HEK293 (cell line): ENCODE data around the gene OR6Y1.

ENCODE experiments used
- CTCF ChIA-PET: fragments of 350-600 bp; formaldehyde crosslinking; extraction: SDS; loops from one replicate; lab custom pipeline; 2021; ENCODE audit warnings: antibody characterized with exemption; lab: Yijun Ruan, JAX
- POLR2A ChIA-PET: fragments of 300-600 bp; formaldehyde crosslinking; extraction: SDS; loops from one replicate; lab custom pipeline; 2020; ENCODE audit warnings: antibody characterized with exemption, inconsistent platforms; lab: Yijun Ruan, JAX
- H3K27ac ChIP-seq: fragments of 200-500 bp; sonication (Bioruptor generic); 2 replicates; pipeline ENCODE4 v1.5.1; 2014; ENCODE audit warnings: low read depth, low read length, control low read depth, inconsistent platforms; ENCODE audit errors: extremely low read depth
- H3K36me3 ChIP-seq, 2 experiments: fragments of 200-500 bp in 1 of 2; sonication (Bioruptor generic) in 1 of 2; 1 replicate in 1 of 2; 2 replicates in 1 of 2; pipeline ENCODE4 v1.5.1; 2014 to 2017; ENCODE audit warnings: inconsistent platforms in 2 of 2, low read length in 2 of 2; ENCODE audit not compliant: control insufficient read depth in 2 of 2, insufficient read depth in 1 of 2
- H3K4me1 ChIP-seq: fragments of 200-500 bp; sonication (Bioruptor generic); 2 replicates; pipeline ENCODE4 v1.5.1; 2014; ENCODE audit warnings: mild to moderate bottlenecking, low read length, inconsistent platforms; ENCODE audit not compliant: control insufficient read depth, insufficient read depth
- H3K4me3 ChIP-seq: 2 replicates; pipeline ENCODE4 v1.5.1; 2011; ENCODE audit warnings: low read depth, mild to moderate bottlenecking, control low read depth, low read length, moderate library complexity
- H3K9me3 ChIP-seq: fragments of 200-500 bp; sonication (Bioruptor generic); 2 replicates; pipeline ENCODE4 v1.5.1; 2014; ENCODE audit warnings: low read depth, low read length, inconsistent platforms; ENCODE audit not compliant: control insufficient read depth, insufficient read depth
- SETDB1 ChIP-seq: IDR thresholded peaks from one replicate; pipeline ENCODE4 v1.6.1; 2017; ENCODE audit warnings: mild to moderate bottlenecking, low read length, moderate library complexity, mixed read lengths; ENCODE audit not compliant: insufficient read length
- TRIM28 ChIP-seq: IDR thresholded peaks from 2 replicates; pipeline ENCODE4 v1.6.1; 2011; ENCODE audit warnings: low read length, control low read depth, borderline replicate concordance
- WT1 ChIP-seq: fragments of 450-650 bp; formaldehyde crosslinking; IDR thresholded peaks from 2 replicates; pipeline ENCODE4 v1.5.1; 2016; ENCODE audit warnings: missing biosample characterization, missing genetic modification characterization
- ZBTB48 ChIP-seq: fragments of 450-650 bp; formaldehyde crosslinking; IDR thresholded peaks from 2 replicates; pipeline ENCODE4 v1.5.1; 2016; ENCODE audit warnings: missing biosample characterization, missing genetic modification characterization
- ZNF202 ChIP-seq: fragments of 450-650 bp; formaldehyde crosslinking; IDR thresholded peaks from 2 replicates; pipeline ENCODE4 v1.5.1; 2016; ENCODE audit warnings: missing biosample characterization, missing genetic modification characterization, borderline replicate concordance
- ZNF211 ChIP-seq: fragments of 450-650 bp; formaldehyde crosslinking; IDR thresholded peaks from 2 replicates; pipeline ENCODE4 v1.5.1; 2016; ENCODE audit warnings: low read depth, missing biosample characterization, missing genetic modification characterization
- ZNF292 ChIP-seq: fragments of 450-650 bp; formaldehyde crosslinking; IDR thresholded peaks from 2 replicates; pipeline ENCODE4 v1.5.1; 2016; ENCODE audit warnings: low read depth, missing biosample characterization, missing genetic modification characterization, borderline replicate concordance
- ZNF335 ChIP-seq: fragments of 450-650 bp; formaldehyde crosslinking; conservative IDR thresholded peaks from 2 replicates; pipeline ENCODE4 v1.5.1; 2016; ENCODE audit warnings: missing biosample characterization, missing genetic modification characterization
- ZNF423 ChIP-seq: fragments of 450-650 bp; formaldehyde crosslinking; IDR thresholded peaks from 2 replicates; pipeline ENCODE4 v1.5.1; 2016; ENCODE audit warnings: missing biosample characterization, missing genetic modification characterization
- ZNF473 ChIP-seq: fragments of 450-650 bp; formaldehyde crosslinking; IDR thresholded peaks from 2 replicates; pipeline ENCODE4 v1.5.1; 2017; ENCODE audit warnings: missing biosample characterization, missing genetic modification characterization
- ZNF514 ChIP-seq: fragments of 450-650 bp; formaldehyde crosslinking; IDR thresholded peaks from 2 replicates; pipeline ENCODE4 v1.5.1; 2016; ENCODE audit warnings: missing biosample characterization, missing genetic modification characterization
- ZNF521 ChIP-seq: fragments of 450-650 bp; formaldehyde crosslinking; IDR thresholded peaks from 2 replicates; pipeline ENCODE4 v1.5.1; 2017; ENCODE audit warnings: missing biosample characterization, mild to moderate bottlenecking, missing genetic modification characterization
- ZNF629 ChIP-seq: fragments of 450-650 bp; formaldehyde crosslinking; IDR thresholded peaks from 2 replicates; pipeline ENCODE4 v1.5.1; 2017; ENCODE audit warnings: missing biosample characterization, missing genetic modification characterization
- ZNF654 ChIP-seq: fragments of 450-650 bp; formaldehyde crosslinking; IDR thresholded peaks from 2 replicates; pipeline ENCODE4 v1.5.1; 2016; ENCODE audit warnings: low read depth, missing biosample characterization, missing genetic modification characterization
- ZNF768 ChIP-seq: fragments of 450-650 bp; formaldehyde crosslinking; IDR thresholded peaks from 2 replicates; pipeline ENCODE4 v1.5.1; 2018; ENCODE audit warnings: missing biosample characterization, mild to moderate bottlenecking, missing genetic modification characterization
- ZSCAN16 ChIP-seq: fragments of 450-650 bp; formaldehyde crosslinking; IDR thresholded peaks from 2 replicates; pipeline ENCODE4 v1.5.1; 2016; ENCODE audit warnings: missing biosample characterization, missing genetic modification characterization
- ZXDB ChIP-seq: fragments of 450-650 bp; formaldehyde crosslinking; IDR thresholded peaks from 2 replicates; pipeline ENCODE4 v1.5.1; 2016; ENCODE audit warnings: missing biosample characterization, missing genetic modification characterization
- TF ChIP-seq, protein P1 (sequence below): fragments of 450-650 bp; formaldehyde crosslinking; IDR thresholded peaks from 2 replicates; pipeline ENCODE4 v1.5.1; 2016; ENCODE audit warnings: missing biosample characterization, missing genetic modification characterization, low read depth
- TF ChIP-seq, protein P2 (sequence below): fragments of 450-650 bp; formaldehyde crosslinking; IDR thresholded peaks from 2 replicates; pipeline ENCODE4 v1.5.1; 2016; ENCODE audit warnings: missing biosample characterization, missing genetic modification characterization
- TF ChIP-seq, protein P3 (sequence below): fragments of 450-650 bp; formaldehyde crosslinking; IDR thresholded peaks from 2 replicates; pipeline ENCODE4 v1.5.1; 2016; ENCODE audit warnings: missing biosample characterization, missing genetic modification characterization

The OR6Y1 gene

DNA sequence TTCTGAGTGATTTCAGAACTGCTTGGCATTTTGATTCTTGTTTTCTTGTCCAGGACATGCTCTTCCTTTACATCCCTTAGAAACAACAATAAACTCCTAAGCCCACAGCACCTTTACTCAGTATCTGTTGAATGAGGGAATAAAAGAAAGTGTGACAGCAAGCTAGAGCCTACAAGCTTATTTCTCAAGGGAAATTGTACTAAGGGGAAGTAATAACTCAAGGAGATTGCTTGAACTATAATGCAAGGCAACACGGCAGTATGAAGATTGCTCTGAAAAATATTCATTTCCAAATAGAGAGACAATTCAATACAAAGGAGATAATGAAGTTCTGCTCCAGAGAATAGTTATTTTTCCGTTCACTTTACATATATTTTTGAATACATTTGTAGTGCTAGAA, 9.6 kb upstream of the OR6Y1 start:
- no peaks in the 10 kb centered on the region for H3K4me1 ChIP-seq
- no peak overlapping the region for H3K27ac ChIP-seq
- ChIA-PET CTCF (no interaction called here), POLR2A (no interaction called here)
- H3K36me3 ChIP-seq, result no peaks in the 10 kb centered on the region
- H3K9me3 ChIP-seq, result no peaks in the 10 kb centered on the region
- H3K4me3 ChIP-seq, result no peak overlapping the region
- TF ChIP-seq, protein P1, sequence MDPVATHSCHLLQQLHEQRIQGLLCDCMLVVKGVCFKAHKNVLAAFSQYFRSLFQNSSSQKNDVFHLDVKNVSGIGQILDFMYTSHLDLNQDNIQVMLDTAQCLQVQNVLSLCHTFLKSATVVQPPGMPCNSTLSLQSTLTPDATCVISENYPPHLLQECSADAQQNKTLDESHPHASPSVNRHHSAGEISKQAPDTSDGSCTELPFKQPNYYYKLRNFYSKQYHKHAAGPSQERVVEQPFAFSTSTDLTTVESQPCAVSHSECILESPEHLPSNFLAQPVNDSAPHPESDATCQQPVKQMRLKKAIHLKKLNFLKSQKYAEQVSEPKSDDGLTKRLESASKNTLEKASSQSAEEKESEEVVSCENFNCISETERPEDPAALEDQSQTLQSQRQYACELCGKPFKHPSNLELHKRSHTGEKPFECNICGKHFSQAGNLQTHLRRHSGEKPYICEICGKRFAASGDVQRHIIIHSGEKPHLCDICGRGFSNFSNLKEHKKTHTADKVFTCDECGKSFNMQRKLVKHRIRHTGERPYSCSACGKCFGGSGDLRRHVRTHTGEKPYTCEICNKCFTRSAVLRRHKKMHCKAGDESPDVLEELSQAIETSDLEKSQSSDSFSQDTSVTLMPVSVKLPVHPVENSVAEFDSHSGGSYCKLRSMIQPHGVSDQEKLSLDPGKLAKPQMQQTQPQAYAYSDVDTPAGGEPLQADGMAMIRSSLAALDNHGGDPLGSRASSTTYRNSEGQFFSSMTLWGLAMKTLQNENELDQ (tag by site-specific recombination), result no peak
- TF ChIP-seq, protein P2, sequence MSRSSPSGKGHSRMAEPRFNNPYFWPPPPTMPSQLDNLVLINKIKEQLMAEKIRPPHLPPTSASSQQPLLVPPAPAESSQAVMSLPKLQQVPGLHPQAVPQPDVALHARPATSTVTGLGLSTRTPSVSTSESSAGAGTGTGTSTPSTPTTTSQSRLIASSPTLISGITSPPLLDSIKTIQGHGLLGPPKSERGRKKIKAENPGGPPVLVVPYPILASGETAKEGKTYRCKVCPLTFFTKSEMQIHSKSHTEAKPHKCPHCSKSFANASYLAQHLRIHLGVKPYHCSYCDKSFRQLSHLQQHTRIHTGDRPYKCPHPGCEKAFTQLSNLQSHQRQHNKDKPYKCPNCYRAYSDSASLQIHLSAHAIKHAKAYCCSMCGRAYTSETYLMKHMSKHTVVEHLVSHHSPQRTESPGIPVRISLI, result no peak
- TF ChIP-seq, protein P3, sequence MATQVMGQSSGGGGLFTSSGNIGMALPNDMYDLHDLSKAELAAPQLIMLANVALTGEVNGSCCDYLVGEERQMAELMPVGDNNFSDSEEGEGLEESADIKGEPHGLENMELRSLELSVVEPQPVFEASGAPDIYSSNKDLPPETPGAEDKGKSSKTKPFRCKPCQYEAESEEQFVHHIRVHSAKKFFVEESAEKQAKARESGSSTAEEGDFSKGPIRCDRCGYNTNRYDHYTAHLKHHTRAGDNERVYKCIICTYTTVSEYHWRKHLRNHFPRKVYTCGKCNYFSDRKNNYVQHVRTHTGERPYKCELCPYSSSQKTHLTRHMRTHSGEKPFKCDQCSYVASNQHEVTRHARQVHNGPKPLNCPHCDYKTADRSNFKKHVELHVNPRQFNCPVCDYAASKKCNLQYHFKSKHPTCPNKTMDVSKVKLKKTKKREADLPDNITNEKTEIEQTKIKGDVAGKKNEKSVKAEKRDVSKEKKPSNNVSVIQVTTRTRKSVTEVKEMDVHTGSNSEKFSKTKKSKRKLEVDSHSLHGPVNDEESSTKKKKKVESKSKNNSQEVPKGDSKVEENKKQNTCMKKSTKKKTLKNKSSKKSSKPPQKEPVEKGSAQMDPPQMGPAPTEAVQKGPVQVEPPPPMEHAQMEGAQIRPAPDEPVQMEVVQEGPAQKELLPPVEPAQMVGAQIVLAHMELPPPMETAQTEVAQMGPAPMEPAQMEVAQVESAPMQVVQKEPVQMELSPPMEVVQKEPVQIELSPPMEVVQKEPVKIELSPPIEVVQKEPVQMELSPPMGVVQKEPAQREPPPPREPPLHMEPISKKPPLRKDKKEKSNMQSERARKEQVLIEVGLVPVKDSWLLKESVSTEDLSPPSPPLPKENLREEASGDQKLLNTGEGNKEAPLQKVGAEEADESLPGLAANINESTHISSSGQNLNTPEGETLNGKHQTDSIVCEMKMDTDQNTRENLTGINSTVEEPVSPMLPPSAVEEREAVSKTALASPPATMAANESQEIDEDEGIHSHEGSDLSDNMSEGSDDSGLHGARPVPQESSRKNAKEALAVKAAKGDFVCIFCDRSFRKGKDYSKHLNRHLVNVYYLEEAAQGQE, result no peak
- TF ChIP-seq ZBTB48, result no peak
- TF ChIP-seq ZNF211, result no peak
- TF ChIP-seq ZNF335 (tag by site-specific recombination), result no peak
- TF ChIP-seq ZNF514 (tag by site-specific recombination), result no peak
- no peak for TF ChIP-seq WT1 (tag by site-specific recombination)
- no peak for TF ChIP-seq ZNF521 (tag by site-specific recombination)
- no peak for TF ChIP-seq ZNF654 (tag by site-specific recombination)
- TF ChIP-seq ZNF768 (tag by site-specific recombination), result no peak
- no peak for TF ChIP-seq ZNF292 (tag by site-specific recombination)
- no peak for TF ChIP-seq ZNF423 (tag by site-specific recombination)
- TF ChIP-seq ZNF202 (tag by site-specific recombination), result no peak
- no peak for TF ChIP-seq TRIM28
- TF ChIP-seq SETDB1, result no peak

DNA sequence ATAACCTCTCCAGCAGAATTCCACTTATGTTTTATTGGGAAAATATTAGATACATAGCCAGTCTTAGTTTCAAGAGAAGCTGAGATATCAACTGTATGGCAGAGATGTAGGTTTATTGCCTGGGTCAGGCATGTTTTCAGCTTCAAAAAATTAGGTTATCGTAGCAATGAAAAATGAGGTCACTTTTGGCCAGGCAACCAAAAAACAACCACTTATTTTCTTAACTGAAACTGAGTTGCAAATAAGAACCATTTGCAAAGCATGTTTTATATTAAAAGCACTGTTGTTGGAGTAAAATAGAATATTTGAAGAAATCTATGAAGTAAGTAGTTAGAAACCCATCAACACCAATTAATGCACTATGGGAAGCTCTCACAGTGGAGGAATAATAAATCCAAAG, 5.5 kb upstream of the OR6Y1 start:
- H3K36me3 ChIP-seq, result no peaks in the 10 kb centered on the region
- POLR2A ChIA-PET, result no interaction called here
- H3K4me3 ChIP-seq, result no peak overlapping the region
- no peak overlapping the region for H3K27ac ChIP-seq
- no peaks in the 10 kb centered on the region for H3K9me3 ChIP-seq
- CTCF ChIA-PET, result interaction anchor here (0.5 kb wide), 1 partner anchor 76 kb away, joined by 3 read pairs; no protein-coding TSS in a partner anchor
- no peaks in the 10 kb centered on the region for H3K4me1 ChIP-seq
- no peak for TF ChIP-seq ZNF629
- no peak for TF ChIP-seq ZXDB (tag by site-specific recombination)
- TF ChIP-seq ZSCAN16, result no peak
- TF ChIP-seq ZNF473, result no peak
